ENCODE data around the gene FCHSD1.
A peak's percentile ranks its signal among the peaks of the same experiment; 100 is the strongest.
"Not testable (repeated sequence)": the region's sequence is repeated elsewhere in the genome, so short reads cannot be mapped to it uniquely, and the experiment has no call there.

FCHSD1 gene

DNA sequence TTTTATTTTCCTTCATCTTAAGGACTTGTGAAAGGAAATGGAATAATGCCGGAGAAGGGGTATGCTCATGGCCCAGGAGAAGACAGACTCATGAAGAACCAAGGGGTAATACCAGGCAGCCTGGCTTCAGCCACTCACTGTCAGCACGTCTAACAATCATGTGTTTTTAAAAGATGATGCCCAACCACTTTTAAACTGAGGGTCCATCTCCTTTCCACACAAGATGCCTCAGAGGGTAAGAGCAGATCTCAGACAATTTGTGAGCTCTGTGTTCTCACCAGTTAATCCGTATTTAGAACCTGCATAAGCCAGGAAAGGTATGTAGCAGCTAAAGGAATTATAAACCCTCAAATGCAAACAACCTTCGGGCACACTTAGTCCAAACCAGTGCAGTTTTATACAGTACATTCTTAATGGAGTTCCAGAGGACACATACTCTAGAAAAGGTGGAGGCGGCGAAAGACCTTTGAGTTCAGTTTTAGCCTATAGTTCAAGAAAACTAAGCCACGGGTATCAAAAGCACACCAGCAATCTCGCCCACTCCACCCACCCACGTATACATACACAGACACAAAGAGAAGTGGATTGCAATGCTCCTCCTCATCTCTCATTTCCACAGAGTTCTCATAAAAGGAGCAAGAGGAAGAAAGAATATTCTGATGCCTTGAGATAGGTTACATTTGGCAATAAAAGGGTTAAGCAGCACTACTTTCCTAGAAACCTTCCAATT is 35.1 kb downstream of the FCHSD1 start:
- DNase-seq = no peak

- DNase-seq = no peak
These were observed 37.9 kb downstream of the FCHSD1 start for GRCh38 chr5:141613344-141613743.

DNA sequence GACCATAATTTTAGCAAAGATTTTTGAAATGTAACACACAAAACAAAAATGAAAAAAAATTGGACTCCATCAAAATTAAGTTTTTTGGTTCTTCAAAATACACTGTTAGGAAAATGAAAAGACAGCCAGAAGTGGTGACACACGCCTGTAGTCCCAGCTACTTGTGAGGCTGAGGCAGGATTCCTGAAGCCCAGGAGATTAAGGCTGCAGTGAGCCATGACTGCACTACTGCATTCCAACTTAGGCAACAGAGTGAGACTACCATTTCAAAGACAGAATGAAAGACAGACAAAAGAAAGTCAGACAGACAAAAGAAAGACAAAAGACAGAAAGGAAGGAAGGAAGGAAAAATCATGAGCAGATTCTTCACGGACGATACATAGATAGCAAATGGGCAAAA is 39.9 kb downstream of the FCHSD1 start:
- no peak for DNase-seq

GRCh38 chr5:141609921-141610320 is 41.3 kb downstream of the FCHSD1 start:
- not testable (repeated sequence) for DNase-seq

DNA sequence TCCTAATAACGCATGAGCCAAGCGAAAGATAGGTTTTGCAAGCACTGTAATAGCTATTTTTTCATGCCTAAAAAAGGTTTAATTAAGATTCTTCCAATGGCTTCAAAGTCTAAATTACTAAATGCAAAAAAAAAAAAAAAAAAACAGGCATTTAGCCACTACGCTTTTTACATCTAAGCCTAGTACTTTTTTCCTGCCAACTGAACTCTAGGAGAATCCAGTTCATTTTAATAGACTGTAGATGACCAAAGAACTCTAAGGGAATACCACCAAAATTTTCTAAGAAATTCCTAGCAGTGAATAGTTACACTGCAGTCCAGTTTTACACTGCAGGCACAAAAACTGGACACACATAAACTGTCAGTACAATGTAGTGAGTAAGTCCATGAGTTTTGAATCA is 42.2 kb downstream of the FCHSD1 start:
- no peak for DNase-seq

- DNase-seq = no peak
These were observed 42.7 kb downstream of the FCHSD1 start for GRCh38 chr5:141608557-141608956.

DNA sequence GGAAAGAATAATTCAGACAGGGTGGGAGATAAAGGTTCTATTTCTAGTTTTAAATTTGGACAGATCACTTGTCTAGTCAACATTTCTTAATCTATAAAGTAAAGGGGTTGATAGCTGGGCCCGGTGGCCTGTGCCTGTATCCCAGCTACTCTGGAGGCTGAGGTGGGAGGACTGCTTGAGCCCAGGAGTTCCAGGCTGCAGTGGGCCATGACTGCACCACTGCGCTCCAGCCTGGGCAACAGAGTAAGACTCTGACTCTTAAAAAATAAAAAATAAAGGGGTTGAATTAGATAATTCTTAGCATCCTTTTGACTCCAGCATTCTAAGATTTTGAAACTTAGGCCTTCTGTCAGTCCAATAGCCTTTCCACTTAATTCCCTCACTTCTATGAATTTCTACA is 43.2 kb downstream of the FCHSD1 start:
- no peak for DNase-seq

GRCh38 chr5:141605523-141606277 is 45.5 kb downstream of the FCHSD1 start:
- DNase-seq = no peak

- DNase-seq = no peak
These were observed 47.1 kb downstream of the FCHSD1 start for GRCh38 chr5:141603923-141604717.

DNA sequence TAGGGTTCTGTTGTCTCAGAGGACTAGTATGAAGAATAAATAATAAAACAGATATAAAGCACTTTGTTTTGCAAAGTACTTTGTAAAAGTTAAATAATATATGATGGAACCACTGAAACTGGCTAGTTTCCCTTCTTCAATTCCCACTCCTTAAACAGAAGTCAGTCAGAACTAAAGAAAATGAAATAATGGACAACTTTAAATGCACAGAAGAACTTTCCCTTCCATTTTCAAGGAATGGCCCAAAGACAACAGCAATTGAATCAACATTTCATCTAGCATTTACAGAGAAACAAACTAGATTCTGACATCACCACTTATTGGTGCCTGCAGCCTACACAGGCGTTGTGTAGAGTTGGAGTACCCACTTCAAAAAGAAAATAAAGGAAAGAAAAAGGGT is 48.6 kb downstream of the FCHSD1 start:
- DNase-seq = no peak

DNA sequence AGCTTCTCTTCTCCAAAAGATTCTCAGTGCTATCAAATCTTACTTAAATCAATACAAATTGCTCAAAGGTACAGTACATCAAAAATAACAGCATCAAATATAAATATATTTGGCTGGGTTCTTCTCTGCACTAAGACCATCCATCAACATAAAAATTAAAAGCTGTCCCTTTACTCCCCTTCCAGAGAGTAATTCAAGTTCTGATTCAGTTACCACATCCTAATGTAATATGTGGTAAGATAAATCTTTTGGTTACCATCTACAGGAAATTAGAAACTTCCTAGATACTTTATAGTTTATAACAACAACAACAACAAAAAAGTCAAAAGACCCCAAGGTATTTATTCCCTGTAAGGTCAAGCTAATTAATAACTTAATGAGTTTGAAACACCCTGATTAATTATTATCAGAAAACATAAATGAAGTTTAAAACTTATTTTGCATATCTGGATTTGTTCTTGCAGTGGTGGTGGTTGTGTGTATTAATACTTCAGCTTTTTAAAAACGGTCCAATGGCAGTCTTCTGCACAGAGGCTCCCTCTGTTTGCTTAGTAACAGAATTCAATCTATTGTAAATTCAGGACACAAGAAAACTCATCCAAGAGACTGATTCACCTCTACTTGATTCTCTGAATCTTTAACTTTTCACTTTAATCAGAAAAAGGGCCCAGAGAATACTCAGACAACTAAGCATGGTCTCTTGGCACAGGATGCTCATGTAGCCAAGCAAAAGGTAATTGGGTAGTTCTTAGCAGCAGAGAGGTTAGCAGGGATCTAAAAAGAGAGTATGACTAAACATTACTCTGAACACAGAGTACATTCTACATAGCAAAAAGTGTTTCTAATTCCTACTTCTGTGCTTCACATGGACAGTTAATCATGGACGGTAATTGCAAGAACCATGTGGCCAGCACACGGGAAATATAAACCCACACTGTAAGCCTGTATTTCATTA is 52.5 kb downstream of the FCHSD1 start:
- DNase-seq = no peak

- DNase-seq = peak; percentile 68
These were observed 53.4 kb downstream of the FCHSD1 start for GRCh38 chr5:141597814-141598213.

- DNase-seq = no peak
These were observed 53.8 kb downstream of the FCHSD1 start for GRCh38 chr5:141597394-141597793.

DNA sequence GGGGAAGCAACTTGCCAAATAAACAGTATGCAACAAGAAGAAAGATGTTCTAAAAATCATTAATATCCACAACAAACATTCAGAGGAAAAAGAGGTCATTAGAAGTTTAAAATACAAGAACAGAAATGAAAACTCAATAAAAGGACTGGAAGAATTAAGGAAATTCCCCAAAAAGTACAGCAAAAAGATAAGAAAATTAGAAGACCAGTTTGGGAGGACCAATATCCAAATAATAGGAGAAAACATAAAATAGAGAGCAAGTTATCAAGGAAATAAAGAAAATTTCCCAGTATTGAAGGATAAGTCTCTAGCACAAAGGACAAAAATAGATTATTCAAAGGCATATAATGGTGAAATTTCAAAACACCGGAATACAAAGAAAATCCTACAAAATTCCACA is 54.4 kb downstream of the FCHSD1 start:
- no peak for DNase-seq

GRCh38 chr5:141590127-141590526 is 61.1 kb downstream of the FCHSD1 start:
- DNase-seq = no peak

Measured in NCI-H524 treated with DMSO at 0.1 percent for 48 hours (cell line).